Colon (tissue), 2 donors: ENCODE data around the gene MLH1.
"Not testable (repeated sequence)": the region's sequence is repeated elsewhere in the genome, so short reads cannot be mapped to it uniquely, and the experiment has no call there.

Source experiments
- FAIRE-seq: peaks from 2 replicates; lab custom pipeline; 2012; peaks lifted over from hg19 to GRCh38; lab: Jason Lieb, UNC
- donor health status: control.
- donor health status: control.

Gene MLH1

DNA sequence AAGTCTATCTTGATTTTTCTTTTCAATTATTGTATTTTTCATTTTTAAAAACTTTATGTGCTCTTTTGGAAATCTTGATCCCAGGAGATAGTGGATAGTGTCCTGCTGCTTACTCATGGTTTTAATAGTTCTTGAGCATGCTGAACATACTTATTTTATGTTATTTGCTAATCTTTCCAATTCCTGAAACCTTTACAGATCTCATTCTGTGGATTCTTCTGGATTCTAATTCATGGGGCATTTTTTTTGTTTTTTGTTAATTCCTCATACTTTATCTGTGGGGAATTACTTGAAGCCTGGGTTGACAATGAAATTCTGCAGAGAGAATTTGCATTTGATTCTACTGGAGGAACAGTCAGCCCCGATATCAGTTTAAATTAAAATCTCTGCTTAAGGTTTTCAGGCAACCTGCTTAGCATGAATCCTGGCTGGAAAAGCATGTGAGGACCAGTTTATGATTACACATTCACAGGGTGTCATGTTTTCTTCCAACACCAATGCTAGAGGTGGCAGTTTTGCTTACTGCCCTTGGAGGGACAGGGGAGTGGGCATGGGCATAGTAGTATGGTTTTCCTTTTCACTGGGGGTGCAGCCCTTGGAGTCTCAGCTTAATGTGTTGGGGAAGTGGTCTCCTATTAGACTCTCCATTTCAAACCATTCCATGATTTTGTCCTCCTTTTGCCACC lies 46.0 kb downstream of the MLH1 start:
- FAIRE-seq: no peak

DNA sequence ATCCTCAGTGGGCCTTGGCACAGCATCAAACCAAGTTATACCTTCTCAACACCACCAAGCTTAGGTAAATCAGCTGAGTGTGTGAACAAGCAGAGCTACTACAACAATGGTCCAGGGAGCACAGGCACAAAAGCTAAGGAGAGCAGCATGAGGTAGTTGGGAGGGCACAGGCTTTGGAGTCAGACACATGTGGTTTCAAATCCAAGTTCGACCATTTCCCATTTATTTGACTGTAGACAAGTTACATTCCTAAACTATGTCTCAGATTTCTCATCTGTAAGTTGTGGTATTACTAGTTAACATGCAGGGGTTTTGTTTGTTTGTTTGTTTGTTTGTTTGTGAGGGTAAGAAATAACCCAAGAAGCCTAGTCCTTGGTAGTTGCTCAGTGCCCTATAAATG lies 46.9 kb downstream of the MLH1 start:
- no peak for FAIRE-seq

DNA sequence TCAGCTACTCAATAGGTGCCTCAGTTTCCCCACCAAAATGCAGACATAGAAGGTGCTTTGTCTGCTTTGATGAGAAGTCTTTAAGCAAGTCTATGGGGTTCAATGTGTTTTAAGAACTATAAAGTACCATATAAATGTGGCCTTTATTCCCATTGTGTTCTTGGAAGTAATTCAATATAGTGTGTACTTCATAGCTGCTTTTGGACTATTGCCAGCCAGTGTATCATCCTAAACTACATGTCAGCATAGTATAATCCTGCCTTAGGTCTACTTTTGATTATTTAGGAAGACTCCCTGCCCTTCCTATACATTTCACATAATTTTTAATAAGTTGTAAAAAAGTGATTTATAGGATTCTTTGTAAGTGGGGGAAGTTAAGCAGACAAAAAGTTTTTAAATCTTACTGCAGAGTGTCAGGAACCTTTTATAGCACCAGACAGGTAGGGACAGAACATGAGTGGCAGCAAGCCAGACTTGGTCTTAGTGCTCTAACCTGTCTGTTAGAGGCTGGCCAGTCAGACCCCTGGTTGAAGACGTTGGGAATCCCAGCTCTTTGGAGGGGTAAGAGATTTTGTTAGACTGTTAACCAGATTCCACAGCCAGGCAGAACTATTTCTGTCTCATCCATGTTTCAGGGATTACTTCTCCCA lies 48.4 kb downstream of the MLH1 start:
- no peak for FAIRE-seq

DNA sequence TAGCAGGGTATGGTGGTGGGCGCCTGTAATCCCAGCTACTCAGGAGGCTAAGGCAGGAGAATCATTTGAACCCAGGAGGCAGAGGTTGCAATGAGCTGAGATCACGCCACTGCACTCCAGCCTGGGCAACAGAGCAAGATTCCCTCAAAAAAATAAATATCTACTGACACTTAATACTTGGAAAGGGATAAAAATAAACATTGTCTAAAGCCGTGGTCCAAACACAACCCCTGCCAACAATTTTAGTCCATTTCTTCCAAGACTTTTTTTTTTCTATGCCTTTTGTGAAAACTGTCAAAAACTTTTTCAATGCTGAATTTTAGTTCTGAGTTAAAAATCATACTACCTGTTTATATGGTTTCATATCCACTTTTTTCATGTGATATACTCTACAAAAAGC lies 49.4 kb downstream of the MLH1 start:
- FAIRE-seq: not testable (repeated sequence)

DNA sequence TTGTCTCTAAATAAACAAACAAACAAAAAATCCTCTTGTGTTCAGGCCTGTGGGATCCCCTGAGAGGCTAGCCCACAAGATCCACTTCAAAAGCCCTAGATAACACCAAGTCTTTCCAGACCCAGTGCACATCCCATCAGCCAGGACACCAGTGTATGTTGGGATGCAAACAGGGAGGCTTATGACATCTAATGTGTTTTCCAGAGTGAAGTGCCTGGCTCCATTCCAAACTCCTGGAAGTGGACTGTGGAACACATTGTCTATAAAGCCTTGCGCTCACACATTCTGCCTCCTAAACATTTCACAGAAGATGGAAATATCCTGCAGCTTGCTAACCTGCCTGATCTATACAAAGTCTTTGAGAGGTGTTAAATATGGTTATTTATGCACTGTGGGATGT lies 57.0 kb downstream of the MLH1 start:
- FAIRE-seq: no peak

DNA sequence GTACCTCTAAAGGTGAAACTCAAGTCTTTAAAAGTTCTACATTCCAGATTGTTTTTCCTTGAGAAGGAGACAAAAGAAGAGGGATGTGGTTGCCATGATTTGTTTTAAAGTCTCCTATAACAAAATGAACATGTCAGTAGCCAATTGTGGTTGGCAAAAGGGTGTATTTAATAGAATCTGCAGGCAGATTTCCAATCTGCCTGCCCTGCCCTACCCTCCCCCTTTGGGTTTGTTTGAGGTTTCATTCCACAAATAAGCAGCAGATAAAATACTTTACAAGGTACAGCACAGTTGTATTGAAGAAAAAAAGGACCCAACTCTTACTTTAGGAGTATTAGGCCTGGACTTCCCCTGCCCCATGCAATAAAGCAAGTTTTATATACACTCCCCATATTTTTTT lies 59.5 kb downstream of the MLH1 start:
- no peak for FAIRE-seq

DNA sequence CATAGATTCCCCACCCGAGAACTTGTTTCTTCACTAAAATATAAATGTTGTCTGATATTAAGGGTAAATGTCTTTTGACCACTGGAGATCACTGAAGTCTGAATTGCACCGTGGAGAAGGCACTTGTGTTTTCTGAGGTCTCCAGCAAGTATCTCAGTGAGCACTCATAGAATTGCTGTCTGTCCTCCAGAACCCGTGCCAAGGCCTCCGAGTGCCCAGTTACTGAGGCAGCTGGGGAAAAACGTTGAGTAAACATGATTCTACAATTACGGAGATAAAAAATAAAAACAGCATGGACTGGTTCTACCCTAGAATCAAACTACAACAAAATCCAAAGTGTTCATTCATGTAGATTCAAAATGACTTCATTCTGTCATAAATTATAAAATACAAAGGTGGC lies 60.0 kb downstream of the MLH1 start:
- FAIRE-seq: no peak

- FAIRE-seq: no peak
Measured at GRCh38 chr3:37053753-37054152, 60.4 kb downstream of the MLH1 start.

- FAIRE-seq: no peak
Measured at GRCh38 chr3:37054370-37054769, 61.1 kb downstream of the MLH1 start.

- not testable (repeated sequence) for FAIRE-seq
Measured at GRCh38 chr3:37055077-37055476, 61.8 kb downstream of the MLH1 start.

DNA sequence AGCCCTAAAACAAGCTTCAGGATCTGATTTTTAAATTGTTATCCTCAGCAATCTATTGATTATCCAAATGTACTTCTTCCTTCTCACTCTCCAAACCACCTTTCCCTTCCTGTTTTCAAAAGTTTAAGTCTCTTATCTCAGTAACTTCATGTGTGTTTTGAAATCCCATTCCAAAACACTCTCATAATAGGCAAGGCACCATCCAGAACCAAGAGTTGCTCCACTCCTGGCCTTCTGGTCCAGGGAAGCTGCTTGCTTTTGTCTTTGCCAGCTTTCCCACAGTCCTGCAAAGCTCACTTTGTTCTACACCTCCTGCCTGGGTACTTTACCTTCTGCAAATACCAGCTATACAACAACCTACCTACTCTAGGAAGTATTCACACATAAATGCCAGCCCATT lies 63.5 kb downstream of the MLH1 start:
- FAIRE-seq: no peak

DNA sequence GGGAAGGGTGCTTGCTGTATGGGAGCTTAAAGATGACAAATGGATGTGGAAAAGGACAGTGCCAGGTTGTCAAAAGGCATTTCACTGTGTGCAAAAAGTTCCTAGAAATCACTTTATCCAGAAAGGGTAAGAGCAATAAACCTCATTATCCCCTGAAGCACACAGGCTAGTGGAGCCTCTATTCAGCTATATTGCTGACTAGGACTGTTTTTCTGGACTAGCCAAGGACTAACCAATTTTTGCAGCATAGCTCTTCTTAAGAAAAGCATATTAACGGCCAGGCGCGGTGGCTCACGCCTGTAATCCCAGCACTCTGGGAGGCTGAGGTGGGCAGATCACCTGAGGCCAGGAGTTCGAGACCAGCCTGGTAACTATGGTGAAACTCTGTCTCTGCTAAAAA lies 64.8 kb downstream of the MLH1 start:
- no peak for FAIRE-seq

DNA sequence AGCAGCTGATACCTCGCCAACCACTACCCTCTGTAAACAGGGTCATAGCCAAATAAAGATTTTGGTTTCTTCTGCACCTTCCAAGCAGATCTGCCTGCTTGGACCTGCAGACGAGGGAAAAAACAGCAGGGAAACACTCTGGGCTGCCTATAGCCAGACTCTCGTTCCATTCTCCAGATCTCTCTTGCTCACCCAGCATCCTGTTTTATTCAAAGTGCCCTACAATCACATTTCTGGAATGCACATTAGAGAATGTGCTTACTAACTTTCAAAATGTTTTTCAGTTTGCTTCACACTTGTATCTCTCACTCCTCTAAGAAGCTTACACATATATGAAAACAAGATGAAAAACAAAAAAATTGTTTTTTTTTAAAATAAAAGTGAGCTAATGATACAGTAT lies 71.4 kb downstream of the MLH1 start:
- FAIRE-seq: no peak

- no peak for FAIRE-seq
Measured at GRCh38 chr3:37067577-37067976, 74.3 kb downstream of the MLH1 start.

DNA sequence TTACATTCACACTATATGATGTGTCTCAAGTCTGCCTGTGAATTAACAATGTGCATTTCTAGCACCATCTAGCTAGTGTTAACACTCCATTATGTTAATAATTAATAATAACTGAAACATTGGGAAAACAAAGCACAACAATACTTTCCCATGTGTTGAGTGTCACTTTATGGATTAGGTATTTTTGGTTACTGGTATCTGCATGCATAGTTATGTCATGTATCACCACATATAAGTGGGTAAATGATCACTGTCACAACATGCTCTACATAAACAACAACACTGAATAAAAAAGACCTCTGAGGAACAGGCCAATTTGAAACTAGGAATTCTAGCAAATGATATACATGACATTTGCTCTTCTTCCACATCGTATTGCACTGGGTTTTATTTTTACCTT lies 74.7 kb downstream of the MLH1 start:
- no peak for FAIRE-seq

GRCh38 chr3:37071921-37072320 lies 78.6 kb downstream of the MLH1 start:
- no peak for FAIRE-seq

- FAIRE-seq: no peak
Measured at GRCh38 chr3:37072892-37073291, 79.6 kb downstream of the MLH1 start.

GRCh38 chr3:37074178-37074577 lies 80.9 kb downstream of the MLH1 start:
- FAIRE-seq: no peak

DNA sequence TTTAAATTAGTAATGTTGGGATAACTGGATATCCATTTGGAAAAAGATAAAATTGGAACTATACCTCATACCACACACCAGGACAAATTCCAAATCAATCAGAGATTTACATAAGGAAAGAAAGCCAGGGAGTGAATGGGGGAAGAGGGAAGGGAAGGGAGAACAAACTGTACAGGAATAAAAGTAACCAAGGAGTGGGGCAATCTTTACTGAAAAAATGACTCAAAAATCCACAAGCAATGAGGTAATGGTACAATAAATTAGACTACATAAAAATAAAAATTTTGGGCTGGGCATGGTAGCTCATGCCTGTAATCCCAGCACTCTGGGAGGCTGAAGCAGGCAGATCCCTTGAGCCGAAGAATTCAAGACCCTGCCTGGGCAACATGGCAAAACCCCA lies 82.6 kb downstream of the MLH1 start:
- FAIRE-seq: no peak

DNA sequence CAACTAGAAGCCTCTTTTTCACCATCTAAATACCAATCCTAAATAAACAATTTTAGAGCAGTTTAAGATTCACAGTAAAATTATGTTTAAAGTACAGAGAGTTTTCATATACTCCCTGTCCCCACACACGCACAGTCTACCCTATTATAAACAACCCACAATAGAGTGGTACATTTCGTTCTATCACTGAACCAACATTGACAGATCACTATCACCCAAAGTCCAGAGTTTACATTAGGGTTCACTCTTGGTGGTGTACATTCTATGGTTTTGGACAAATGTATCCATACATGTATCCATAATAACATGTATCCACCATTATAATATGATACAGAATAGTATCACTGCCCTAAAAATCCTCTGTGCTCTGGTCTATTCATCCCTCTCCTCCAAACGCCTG lies 89.0 kb downstream of the MLH1 start:
- no peak for FAIRE-seq

GRCh38 chr3:37086918-37087317 lies 93.6 kb downstream of the MLH1 start:
- FAIRE-seq: no peak

DNA sequence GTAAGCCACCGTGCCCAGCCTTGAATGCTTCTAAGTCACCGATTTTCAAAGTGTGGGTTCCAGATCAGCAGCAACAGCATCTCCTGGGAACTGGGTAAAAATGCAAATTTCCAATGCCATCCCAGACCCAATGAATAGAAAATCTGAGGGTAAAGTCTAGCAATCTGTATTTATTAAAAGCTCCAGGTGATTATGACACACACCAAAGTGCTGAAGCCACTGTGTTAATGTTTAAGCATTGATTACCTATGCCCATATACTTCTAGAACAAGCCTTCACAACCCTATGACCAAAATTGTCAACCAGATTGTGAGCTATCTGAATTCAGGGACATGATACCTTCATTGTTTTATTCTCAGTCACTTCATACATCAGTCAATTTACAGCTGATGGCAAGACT lies 94.6 kb downstream of the MLH1 start:
- no peak for FAIRE-seq

DNA sequence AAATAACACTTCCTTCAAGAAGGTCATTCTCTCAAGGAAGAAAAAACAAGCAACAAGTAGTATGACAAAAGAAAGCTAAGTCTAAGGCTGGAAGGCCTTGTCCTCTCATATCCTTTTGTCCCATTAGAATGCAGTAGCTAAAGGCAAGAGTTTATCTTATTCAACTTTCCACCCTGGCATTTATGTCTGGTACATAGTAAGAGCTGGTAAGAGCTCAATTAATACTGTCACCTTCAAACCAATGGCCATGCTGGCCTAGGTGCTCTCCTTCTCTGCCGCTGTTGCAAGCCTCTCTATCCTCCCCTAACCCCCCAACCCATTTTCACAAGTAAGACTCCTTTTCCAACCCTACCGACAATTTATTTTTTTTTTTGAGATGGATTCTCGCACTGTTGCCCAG lies 99.2 kb downstream of the MLH1 start:
- no peak for FAIRE-seq

- FAIRE-seq: no peak
Measured at GRCh38 chr3:37093481-37093880, 100.2 kb downstream of the MLH1 start.
